Osteoblast (primary cell): ENCODE results near the gene ALDH18A1. TPM values are rescaled to one million over a fixed set of nuclear protein-coding genes. Genes with fewer than 3 reads are reported as not detected.
A peak's percentile ranks its signal among the peaks of the same experiment; 100 is the strongest.

ENCODE experiments used
- DNase-seq: peaks from one replicate; pipeline ENCODE4 v3.0.0; 2011; ENCODE audit warnings: low spot score, mixed read lengths; ENCODE audit not compliant: insufficient read length; ENCODE audit errors: missing footprints
- H2AFZ ChIP-seq: 2 replicates; pipeline ENCODE4 v1.6.0; 2011; ENCODE audit warnings: mild to moderate bottlenecking, low read length
- H3K27ac ChIP-seq: 2 replicates; pipeline ENCODE4 v1.5.1; 2011; ENCODE audit warnings: mild to moderate bottlenecking, low read depth, low read length, moderate library complexity
- H3K27me3 ChIP-seq: 2 replicates; pipeline ENCODE4 v1.6.0; 2012; ENCODE audit warnings: mild to moderate bottlenecking, control low read depth, inconsistent platforms, low read length, moderate library complexity; ENCODE audit not compliant: insufficient read depth
- H3K36me3 ChIP-seq: 2 replicates; pipeline ENCODE4 v1.5.1; 2011; ENCODE audit warnings: mild to moderate bottlenecking, low read length, control low read depth, moderate library complexity; ENCODE audit not compliant: insufficient read depth
- H3K4me1 ChIP-seq: 2 replicates; pipeline ENCODE4 v1.5.1; 2011; ENCODE audit warnings: mild to moderate bottlenecking, low read length, control low read depth, moderate library complexity; ENCODE audit not compliant: insufficient read depth
- H3K4me2 ChIP-seq: 2 replicates; pipeline ENCODE4 v1.6.0; 2011; ENCODE audit warnings: mild to moderate bottlenecking, low read length; ENCODE audit not compliant: insufficient read depth
- H3K4me3 ChIP-seq: fragments of 200-600 bp; sonication (generic); 3 replicates; pipeline ENCODE4 v1.5.1; 2012; ENCODE audit warnings: mild to moderate bottlenecking, low read length, inconsistent platforms; ENCODE audit not compliant: insufficient read depth
- H3K79me2 ChIP-seq: 2 replicates; pipeline ENCODE4 v1.6.0; 2012; ENCODE audit warnings: mild to moderate bottlenecking, low read length, control low read depth, inconsistent platforms; ENCODE audit not compliant: insufficient read depth
- H3K9me3 ChIP-seq: 2 replicates; pipeline ENCODE4 v1.5.1; 2011; ENCODE audit warnings: low read depth, low read length, control low read depth
- H4K20me1 ChIP-seq: 2 replicates; pipeline ENCODE4 v1.6.0; 2012; ENCODE audit warnings: mild to moderate bottlenecking, low read length, control low read depth; ENCODE audit not compliant: insufficient read depth
- total RNA-seq: library from RNA; depleted of rRNA; stranded (reverse); fragments of >200 nt; gene quantifications from 2 replicates; pipeline ENCODE4 v1.2.3, GENCODE V29; 2012
- TF ChIP-seq, protein P1 (sequence below): IDR thresholded peaks from 2 replicates; pipeline ENCODE4 v1.5.1; 2011; ENCODE audit warnings: mild to moderate bottlenecking, low read depth, low read length, moderate library complexity; ENCODE audit errors: extremely low read depth

Gene ALDH18A1
- total RNA-seq, 1 donor = 98.4 TPM

DNA sequence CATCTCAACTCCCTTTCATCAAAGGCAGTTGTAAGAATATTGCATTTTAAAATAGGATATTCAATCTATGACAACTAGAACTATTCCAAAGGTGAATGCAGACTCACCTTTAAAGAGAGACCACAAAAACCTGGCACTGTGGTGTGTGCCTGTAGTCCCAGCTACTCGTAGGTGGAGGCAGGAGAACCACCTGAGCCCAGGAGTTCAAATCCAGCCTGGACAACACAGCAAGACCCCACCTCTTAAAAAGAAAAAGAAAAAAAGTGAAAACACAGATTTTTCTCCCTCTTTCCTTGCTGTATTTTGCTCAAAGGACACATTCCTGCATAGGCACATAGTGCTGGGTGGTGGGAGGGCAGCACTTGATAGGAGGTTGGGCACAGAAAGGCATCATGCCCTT is 739 bp upstream of the ALDH18A1 start:
- TF ChIP-seq, protein P1, sequence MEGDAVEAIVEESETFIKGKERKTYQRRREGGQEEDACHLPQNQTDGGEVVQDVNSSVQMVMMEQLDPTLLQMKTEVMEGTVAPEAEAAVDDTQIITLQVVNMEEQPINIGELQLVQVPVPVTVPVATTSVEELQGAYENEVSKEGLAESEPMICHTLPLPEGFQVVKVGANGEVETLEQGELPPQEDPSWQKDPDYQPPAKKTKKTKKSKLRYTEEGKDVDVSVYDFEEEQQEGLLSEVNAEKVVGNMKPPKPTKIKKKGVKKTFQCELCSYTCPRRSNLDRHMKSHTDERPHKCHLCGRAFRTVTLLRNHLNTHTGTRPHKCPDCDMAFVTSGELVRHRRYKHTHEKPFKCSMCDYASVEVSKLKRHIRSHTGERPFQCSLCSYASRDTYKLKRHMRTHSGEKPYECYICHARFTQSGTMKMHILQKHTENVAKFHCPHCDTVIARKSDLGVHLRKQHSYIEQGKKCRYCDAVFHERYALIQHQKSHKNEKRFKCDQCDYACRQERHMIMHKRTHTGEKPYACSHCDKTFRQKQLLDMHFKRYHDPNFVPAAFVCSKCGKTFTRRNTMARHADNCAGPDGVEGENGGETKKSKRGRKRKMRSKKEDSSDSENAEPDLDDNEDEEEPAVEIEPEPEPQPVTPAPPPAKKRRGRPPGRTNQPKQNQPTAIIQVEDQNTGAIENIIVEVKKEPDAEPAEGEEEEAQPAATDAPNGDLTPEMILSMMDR = no peak
- H3K36me3 ChIP-seq = peaks cover 8% of the 10 kb centered on the region
- H4K20me1 ChIP-seq = peaks cover 9% of the 10 kb centered on the region
- peak overlapping the region; percentile 86 for H3K27ac ChIP-seq
- no peak for DNase-seq
- H3K4me1 ChIP-seq = peaks cover 16% of the 10 kb centered on the region
- peaks cover 44% of the 10 kb centered on the region for H3K79me2 ChIP-seq
- peak overlapping the region; percentile 93 for H3K4me2 ChIP-seq
- no peaks in the 10 kb centered on the region for H3K9me3 ChIP-seq
- H3K4me3 ChIP-seq = peak overlapping the region; percentile 74
- no peaks in the 10 kb centered on the region for H3K27me3 ChIP-seq
- peak overlapping the region; percentile 92 for H2AFZ ChIP-seq

DNA sequence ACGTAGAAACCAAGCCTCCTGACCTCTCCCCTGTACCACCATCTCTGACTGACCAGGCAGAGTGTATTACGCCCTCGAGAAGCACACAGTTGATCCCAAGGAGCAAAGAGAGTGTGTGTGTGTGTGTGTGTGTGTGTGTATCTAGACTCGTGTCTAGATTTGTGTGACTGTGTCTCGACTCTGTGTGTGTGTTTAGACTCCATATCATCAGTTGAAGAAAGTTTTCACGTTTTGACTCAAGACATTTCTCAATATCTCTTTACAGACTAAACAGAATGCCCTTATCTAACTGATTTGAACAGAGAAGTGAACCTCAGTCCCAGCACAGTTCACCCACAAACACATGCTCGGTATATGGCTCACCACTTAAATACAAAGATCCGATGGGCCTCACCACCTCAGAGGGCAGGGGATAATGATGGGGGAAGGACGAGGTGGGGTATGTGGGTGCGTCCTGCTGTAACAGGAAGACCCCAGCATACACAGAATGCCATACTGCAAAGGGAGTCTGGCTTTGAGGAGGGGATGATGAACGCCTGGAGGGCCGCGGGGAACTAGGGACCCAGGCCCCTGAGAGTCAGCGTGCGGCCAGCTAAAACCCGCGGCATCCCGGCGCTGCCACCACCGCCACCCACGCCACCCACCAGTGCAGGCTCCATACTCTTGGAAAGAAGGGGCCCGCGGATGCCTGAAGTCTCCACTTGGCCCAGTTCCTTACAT is 780 bp downstream of the ALDH18A1 start:
- H2AFZ ChIP-seq = peak overlapping the region; percentile 84
- peaks cover 12% of the 10 kb centered on the region for H4K20me1 ChIP-seq
- H3K4me3 ChIP-seq = peak overlapping the region; percentile 74
- peaks cover 57% of the 10 kb centered on the region for H3K79me2 ChIP-seq
- peak; percentile 80 for DNase-seq
- peak overlapping the region; percentile 86 for H3K27ac ChIP-seq
- TF ChIP-seq, protein P1 = no peak
- peaks cover 23% of the 10 kb centered on the region for H3K36me3 ChIP-seq
- H3K4me1 ChIP-seq = peaks cover 16% of the 10 kb centered on the region
- peak overlapping the region; percentile 93 for H3K4me2 ChIP-seq
- H3K27me3 ChIP-seq = no peaks in the 10 kb centered on the region
- H3K9me3 ChIP-seq = no peaks in the 10 kb centered on the region

DNA sequence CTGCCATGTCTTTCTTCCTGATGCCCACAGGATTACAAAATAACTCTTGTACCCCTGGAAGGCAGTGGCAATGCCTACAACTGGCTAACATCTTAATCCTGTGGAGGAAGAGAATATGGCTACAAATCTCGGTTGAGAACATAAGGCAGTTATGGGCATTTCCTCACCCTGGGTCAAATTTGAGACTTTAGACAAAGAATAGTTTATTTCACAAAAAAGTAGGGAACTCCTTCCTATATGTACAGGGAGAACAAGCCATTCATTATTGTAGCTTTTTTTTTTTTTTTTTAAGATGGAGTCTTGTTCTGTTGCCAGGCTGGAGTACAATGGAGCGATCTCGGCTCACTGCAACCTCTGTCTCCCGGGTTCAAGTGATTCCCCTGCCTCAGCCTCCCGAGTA is 2.6 kb downstream of the ALDH18A1 start:
- Histone ChIP-seq H3K36me3 (peaks cover 31% of the 10 kb centered on the region), H3K27me3 (no peaks in the 10 kb centered on the region), H3K4me1 (peaks cover 9% of the 10 kb centered on the region), H3K27ac (no peak overlapping the region), H3K4me3 (no peak overlapping the region), H2AFZ (no peak overlapping the region), H3K9me3 (no peaks in the 10 kb centered on the region), H3K4me2 (no peak overlapping the region), H3K79me2 (peaks cover 71% of the 10 kb centered on the region), H4K20me1 (peaks cover 19% of the 10 kb centered on the region)
- no peak for DNase-seq
- TF ChIP-seq, protein P1 = no peak

DNA sequence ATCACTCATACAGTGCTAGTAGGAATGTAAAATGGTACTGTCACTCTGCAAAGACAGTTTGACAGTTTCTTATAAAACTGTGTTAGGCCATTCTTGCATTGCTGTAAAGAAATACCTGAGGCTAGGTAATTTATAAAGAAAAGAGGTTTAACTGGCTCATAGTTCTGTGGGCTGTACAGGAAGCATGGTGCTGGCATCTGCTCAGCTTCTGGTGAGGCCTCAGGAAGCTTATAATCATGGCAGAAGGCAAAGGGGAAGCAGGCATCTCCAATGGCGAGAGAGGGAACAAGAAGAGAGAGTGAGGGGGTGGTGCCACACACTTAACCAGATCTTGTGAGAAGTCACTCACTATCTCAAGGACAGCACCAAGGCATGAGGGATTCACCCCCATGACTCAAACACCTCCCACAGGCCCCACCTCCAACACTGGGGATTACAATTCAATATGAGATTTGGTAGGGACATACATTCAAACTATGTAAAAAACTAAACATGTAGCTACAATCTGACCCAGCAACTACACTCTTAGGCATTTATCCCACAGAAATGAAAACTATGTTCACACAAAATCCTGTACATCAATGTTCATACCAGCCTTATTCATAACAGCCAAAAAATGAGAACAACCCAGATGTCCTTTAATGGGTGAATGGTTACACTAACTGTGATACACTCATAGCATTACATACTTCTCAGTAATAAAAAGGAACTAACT is 5.0 kb downstream of the ALDH18A1 start:
- Histone ChIP-seq H3K4me2 (no peak overlapping the region), H3K4me1 (peaks cover 6% of the 10 kb centered on the region), H3K27me3 (no peaks in the 10 kb centered on the region), H2AFZ (no peak overlapping the region), H3K36me3 (peaks cover 55% of the 10 kb centered on the region), H4K20me1 (peaks cover 40% of the 10 kb centered on the region), H3K79me2 (peaks cover 91% of the 10 kb centered on the region), H3K9me3 (no peaks in the 10 kb centered on the region), H3K4me3 (no peak overlapping the region), H3K27ac (no peak overlapping the region)
- no peak for DNase-seq
- TF ChIP-seq, protein P1 = no peak
